ENCODE measurements around the gene FLNA.

- TF ChIP-seq CTCF (IDR thresholded peaks at IDR 0.05) (peak in 4 of 6 experiments; percentile 21 to 50 (median 46)), EP300 (IDR thresholded peaks at IDR 0.05) (peak in 1 of 4 donors; percentile 23), POLR2A (IDR thresholded peaks at IDR 0.05) (peak in 3 of 4 donors; percentile 67 to 92 (median 85)), POLR2AphosphoS5 (IDR thresholded peaks at IDR 0.05) (peak; percentile 81 to 86)
These were observed 4.5 kb upstream of the FLNA start, which contains the start of gene EMD for GRCh38 chrX:154378799-154379568.
